ENCODE results near the gene PRORP.
A peak's percentile ranks its signal among the peaks of the same experiment; 100 is the strongest.
"Not testable (repeated sequence)": the region's sequence is repeated elsewhere in the genome, so short reads cannot be mapped to it uniquely, and the experiment has no call there.

Gene PRORP

GRCh38 chr14:35140718-35141581, 18.6 kb downstream of the PRORP start:
- DNase-seq: no peak

GRCh38 chr14:35144029-35144428, 21.7 kb downstream of the PRORP start:
- DNase-seq: no peak

GRCh38 chr14:35146711-35147149, 24.4 kb downstream of the PRORP start:
- no peak for DNase-seq

- DNase-seq: no peak
Measured at GRCh38 chr14:35147186-35147585, 24.8 kb downstream of the PRORP start.

- no peak for DNase-seq
Measured at GRCh38 chr14:35147711-35148110, 25.4 kb downstream of the PRORP start.

GRCh38 chr14:35149239-35149638, 26.9 kb downstream of the PRORP start:
- no peak for DNase-seq

GRCh38 chr14:35152531-35152930, 30.2 kb downstream of the PRORP start:
- DNase-seq: not testable (repeated sequence)

GRCh38 chr14:35154016-35154415, 31.7 kb downstream of the PRORP start:
- no peak for DNase-seq

GRCh38 chr14:35155962-35156361, 33.6 kb downstream of the PRORP start:
- DNase-seq: peak; percentile 14

GRCh38 chr14:35158491-35158890, 36.1 kb downstream of the PRORP start:
- no peak for DNase-seq

- DNase-seq: no peak
Measured at GRCh38 chr14:35158951-35159653, 36.8 kb downstream of the PRORP start.

GRCh38 chr14:35159742-35160409, 37.5 kb downstream of the PRORP start:
- DNase-seq: peak; percentile 89

GRCh38 chr14:35161231-35161630, 38.9 kb downstream of the PRORP start:
- DNase-seq: no peak

GRCh38 chr14:35163384-35163783, 41.0 kb downstream of the PRORP start:
- DNase-seq: no peak

- DNase-seq: no peak
Measured at GRCh38 chr14:35164849-35165248, 42.5 kb downstream of the PRORP start.

- DNase-seq: no peak
Measured at GRCh38 chr14:35167496-35167895, 45.1 kb downstream of the PRORP start.

Data from fibroblast of skin of right quadriceps (primary cell).